ENCODE results near the gene RERG. TPM values are rescaled to one million over a fixed set of nuclear protein-coding genes. Genes with fewer than 3 reads are reported as not detected.

Gene RERG
- total RNA-seq, 2 donors from 2014 or later: 0.42 to 1.4 TPM

DNA sequence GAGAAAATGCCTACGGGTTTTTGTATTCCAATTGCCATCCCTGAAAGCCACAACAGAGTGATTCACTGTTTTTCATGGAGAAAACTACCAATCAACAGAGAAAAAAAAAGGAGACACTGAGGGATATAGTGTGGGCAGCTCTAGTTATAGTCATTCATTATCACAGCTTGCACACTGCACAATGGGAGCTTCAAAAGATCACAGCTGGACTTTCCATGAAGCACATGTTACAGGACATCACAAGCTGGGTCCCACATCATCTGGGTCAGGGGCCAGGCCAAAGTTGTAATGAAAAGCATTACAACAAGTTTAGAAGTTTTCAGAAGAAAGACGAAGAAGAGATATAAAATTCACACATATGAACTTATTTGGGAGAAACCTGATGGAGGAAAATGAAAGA, 41.5 kb downstream of the RERG start:
- H3K9me3 Mint-ChIP-seq: peaks cover 6% of the 10 kb centered on the region
- peaks cover 46% of the 10 kb centered on the region for H3K4me1 Mint-ChIP-seq
- DNase-seq: no peak
- TF ChIP-seq, protein P1, sequence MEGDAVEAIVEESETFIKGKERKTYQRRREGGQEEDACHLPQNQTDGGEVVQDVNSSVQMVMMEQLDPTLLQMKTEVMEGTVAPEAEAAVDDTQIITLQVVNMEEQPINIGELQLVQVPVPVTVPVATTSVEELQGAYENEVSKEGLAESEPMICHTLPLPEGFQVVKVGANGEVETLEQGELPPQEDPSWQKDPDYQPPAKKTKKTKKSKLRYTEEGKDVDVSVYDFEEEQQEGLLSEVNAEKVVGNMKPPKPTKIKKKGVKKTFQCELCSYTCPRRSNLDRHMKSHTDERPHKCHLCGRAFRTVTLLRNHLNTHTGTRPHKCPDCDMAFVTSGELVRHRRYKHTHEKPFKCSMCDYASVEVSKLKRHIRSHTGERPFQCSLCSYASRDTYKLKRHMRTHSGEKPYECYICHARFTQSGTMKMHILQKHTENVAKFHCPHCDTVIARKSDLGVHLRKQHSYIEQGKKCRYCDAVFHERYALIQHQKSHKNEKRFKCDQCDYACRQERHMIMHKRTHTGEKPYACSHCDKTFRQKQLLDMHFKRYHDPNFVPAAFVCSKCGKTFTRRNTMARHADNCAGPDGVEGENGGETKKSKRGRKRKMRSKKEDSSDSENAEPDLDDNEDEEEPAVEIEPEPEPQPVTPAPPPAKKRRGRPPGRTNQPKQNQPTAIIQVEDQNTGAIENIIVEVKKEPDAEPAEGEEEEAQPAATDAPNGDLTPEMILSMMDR (conservative IDR thresholded peaks at IDR 0.05): no peak
- no peaks in the 10 kb centered on the region for H3K36me3 Mint-ChIP-seq (ENCODE audit: low read depth)
- no peaks in the 10 kb centered on the region for H3K27me3 Mint-ChIP-seq (ENCODE audit: insufficient read depth)
- no peak overlapping the region for H3K9ac ChIP-seq (ENCODE audit: extremely low read depth, low read length, poor library complexity, severe bottlenecking)
- no peaks in the 10 kb centered on the region for H3K36me3 ChIP-seq (ENCODE audit: control insufficient read depth, insufficient read depth, low read length)
- H3K27ac Mint-ChIP-seq: no peak overlapping the region
- H3K27ac ChIP-seq (ENCODE audit: low read depth, low read length): no peak overlapping the region
- H3K4me3 Mint-ChIP-seq: no peak overlapping the region
- no peaks in the 10 kb centered on the region for H3K27me3 ChIP-seq (ENCODE audit: control insufficient read depth, insufficient read depth, low read length, poor library complexity, severe bottlenecking)
- no peak overlapping the region for H3K4me3 ChIP-seq (ENCODE audit: low read length)
- peaks cover 4% of the 10 kb centered on the region for H3K4me1 ChIP-seq (ENCODE audit: control insufficient read depth, insufficient read depth, low read length)
- 100% methylated on average over 1 of the region's 2 CpGs; no CpG with 5 or more reads in 1 of the 2 experiments for WGBS, 2 experiments (ENCODE audit: insufficient coverage in 1 of 2, insufficient read length in 1 of 2)
- peaks cover 6% of the 10 kb centered on the region for H3K9me3 ChIP-seq (ENCODE audit: control insufficient read depth, low read length)

DNA sequence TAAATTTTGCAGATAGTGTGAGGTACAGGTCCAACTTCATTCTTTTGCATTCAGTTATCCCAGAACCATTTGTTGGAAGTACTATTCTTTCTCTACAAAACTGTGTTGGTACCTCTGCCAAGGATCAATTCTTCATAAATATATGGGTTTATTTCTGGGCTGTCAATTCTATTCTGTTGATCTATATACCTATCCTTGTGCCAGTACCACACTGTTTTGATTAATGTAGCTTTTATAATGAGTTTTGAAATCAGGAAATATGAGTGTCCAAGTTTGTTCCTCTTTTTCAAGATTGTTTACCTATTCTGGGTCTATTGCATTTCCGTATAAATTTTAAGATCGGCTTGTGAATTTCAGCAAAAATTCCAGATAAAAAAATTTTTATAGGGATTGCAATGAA, 48.1 kb downstream of the RERG start:
- Histone ChIP-seq H3K27ac (ENCODE audit: low read depth, low read length) (no peak overlapping the region), H3K4me3 (ENCODE audit: low read length) (no peak overlapping the region), H3K27me3 (ENCODE audit: control insufficient read depth, insufficient read depth, low read length, poor library complexity, severe bottlenecking) (no peaks in the 10 kb centered on the region), H3K9me3 (ENCODE audit: control insufficient read depth, low read length) (peaks cover 16% of the 10 kb centered on the region), H3K4me1 (ENCODE audit: control insufficient read depth, insufficient read depth, low read length) (peaks cover 4% of the 10 kb centered on the region), H3K36me3 (ENCODE audit: control insufficient read depth, insufficient read depth, low read length) (no peaks in the 10 kb centered on the region), H3K9ac (ENCODE audit: extremely low read depth, low read length, poor library complexity, severe bottlenecking) (no peak overlapping the region)
- Mint-ChIP-seq H3K27ac (no peak overlapping the region), H3K27me3 (ENCODE audit: insufficient read depth) (no peaks in the 10 kb centered on the region), H3K36me3 (ENCODE audit: low read depth) (no peaks in the 10 kb centered on the region), H3K4me1 (peaks cover 33% of the 10 kb centered on the region), H3K9me3 (peaks cover 11% of the 10 kb centered on the region), H3K4me3 (no peak overlapping the region)
- TF ChIP-seq, protein P1 (conservative IDR thresholded peaks at IDR 0.05): no peak
- DNase-seq: no peak
- 100% methylated on average over 2 of the region's 2 CpGs; no CpG with 5 or more reads in 1 of the 2 experiments for WGBS, 2 experiments (ENCODE audit: insufficient coverage in 1 of 2, insufficient read length in 1 of 2)

DNA sequence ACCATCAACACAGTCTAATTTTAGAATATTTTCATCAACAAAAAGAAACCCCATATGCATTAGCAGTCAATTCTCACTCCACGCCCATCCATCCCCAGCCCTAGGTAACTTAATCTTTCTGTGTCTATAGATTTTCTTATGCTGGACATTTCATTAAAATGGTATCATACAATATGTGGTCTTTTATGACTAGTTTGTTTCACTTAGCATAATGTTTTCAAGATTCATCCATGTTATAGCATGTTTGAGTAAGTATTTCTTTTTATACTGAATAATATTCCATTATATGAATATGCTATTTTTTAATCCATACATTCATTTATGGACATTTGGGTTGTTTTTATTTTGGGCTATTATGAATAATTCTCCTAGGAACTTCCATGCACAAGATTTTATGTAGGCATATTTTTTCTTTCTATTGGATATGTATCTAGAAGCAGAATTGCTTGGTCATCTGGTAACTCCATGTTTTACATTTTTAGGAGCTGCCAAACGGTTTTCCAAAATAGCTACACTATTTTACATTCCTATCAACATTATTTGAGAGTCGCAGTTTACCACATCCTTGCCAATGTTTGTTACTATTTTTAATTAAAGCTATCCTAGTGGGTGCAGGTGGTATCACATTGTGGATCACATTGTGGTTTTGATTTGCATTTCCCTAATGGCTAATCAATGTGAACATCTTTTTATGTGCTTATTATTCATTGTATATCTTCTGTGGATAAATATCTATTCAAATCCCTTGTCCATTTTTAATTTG, 49.0 kb downstream of the RERG start:
- no peak for DNase-seq
- Mint-ChIP-seq H3K27me3 (ENCODE audit: insufficient read depth) (no peaks in the 10 kb centered on the region), H3K9me3 (peaks cover 9% of the 10 kb centered on the region), H3K4me3 (no peak overlapping the region), H3K4me1 (peaks cover 30% of the 10 kb centered on the region), H3K36me3 (ENCODE audit: low read depth) (no peaks in the 10 kb centered on the region), H3K27ac (no peak overlapping the region)
- Histone ChIP-seq H3K9me3 (ENCODE audit: control insufficient read depth, low read length) (peaks cover 12% of the 10 kb centered on the region), H3K36me3 (ENCODE audit: control insufficient read depth, insufficient read depth, low read length) (no peaks in the 10 kb centered on the region), H3K4me1 (ENCODE audit: control insufficient read depth, insufficient read depth, low read length) (peaks cover 4% of the 10 kb centered on the region), H3K4me3 (ENCODE audit: low read length) (no peak overlapping the region), H3K9ac (ENCODE audit: extremely low read depth, low read length, poor library complexity, severe bottlenecking) (no peak overlapping the region), H3K27ac (ENCODE audit: low read depth, low read length) (no peak overlapping the region), H3K27me3 (ENCODE audit: control insufficient read depth, insufficient read depth, low read length, poor library complexity, severe bottlenecking) (no peaks in the 10 kb centered on the region)
- TF ChIP-seq, protein P1 (conservative IDR thresholded peaks at IDR 0.05): peak; percentile 74
- WGBS, 2 experiments (ENCODE audit: insufficient coverage in 1 of 2, insufficient read length in 1 of 2): 89 to 100% methylated on average over 1 to 3 of the region's 3 CpGs
